NB4 (cell line): ENCODE results near the gene NOBOX.

ENCODE experiments used
- CTCF ChIP-seq: IDR thresholded peaks from one replicate; pipeline ENCODE4 v1.5.1; 2012; ENCODE audit warnings: low read depth, low read length
- POLR2A ChIP-seq: IDR thresholded peaks from 2 replicates; pipeline ENCODE4 v1.6.1; 2011; ENCODE audit warnings: mild to moderate bottlenecking; ENCODE audit not compliant: insufficient read length; ENCODE audit errors: extremely low read depth

- no peak for TF ChIP-seq CTCF
- TF ChIP-seq POLR2A: no peak
Observed at GRCh38 chr7:144398911-144399310, 4.6 kb downstream of the NOBOX start.
